ENCODE measurements around the gene POLDIP2. TPM values are rescaled to one million over a fixed set of nuclear protein-coding genes. Genes with fewer than 3 reads are reported as not detected.
A peak's percentile ranks its signal among the peaks of the same experiment; 100 is the strongest.

The POLDIP2 gene, protein sequence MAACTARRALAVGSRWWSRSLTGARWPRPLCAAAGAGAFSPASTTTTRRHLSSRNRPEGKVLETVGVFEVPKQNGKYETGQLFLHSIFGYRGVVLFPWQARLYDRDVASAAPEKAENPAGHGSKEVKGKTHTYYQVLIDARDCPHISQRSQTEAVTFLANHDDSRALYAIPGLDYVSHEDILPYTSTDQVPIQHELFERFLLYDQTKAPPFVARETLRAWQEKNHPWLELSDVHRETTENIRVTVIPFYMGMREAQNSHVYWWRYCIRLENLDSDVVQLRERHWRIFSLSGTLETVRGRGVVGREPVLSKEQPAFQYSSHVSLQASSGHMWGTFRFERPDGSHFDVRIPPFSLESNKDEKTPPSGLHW
- 118 and 127 TPM in 2 replicates for total RNA-seq
- polyA plus RNA-seq (2012): 93.4 TPM

DNA sequence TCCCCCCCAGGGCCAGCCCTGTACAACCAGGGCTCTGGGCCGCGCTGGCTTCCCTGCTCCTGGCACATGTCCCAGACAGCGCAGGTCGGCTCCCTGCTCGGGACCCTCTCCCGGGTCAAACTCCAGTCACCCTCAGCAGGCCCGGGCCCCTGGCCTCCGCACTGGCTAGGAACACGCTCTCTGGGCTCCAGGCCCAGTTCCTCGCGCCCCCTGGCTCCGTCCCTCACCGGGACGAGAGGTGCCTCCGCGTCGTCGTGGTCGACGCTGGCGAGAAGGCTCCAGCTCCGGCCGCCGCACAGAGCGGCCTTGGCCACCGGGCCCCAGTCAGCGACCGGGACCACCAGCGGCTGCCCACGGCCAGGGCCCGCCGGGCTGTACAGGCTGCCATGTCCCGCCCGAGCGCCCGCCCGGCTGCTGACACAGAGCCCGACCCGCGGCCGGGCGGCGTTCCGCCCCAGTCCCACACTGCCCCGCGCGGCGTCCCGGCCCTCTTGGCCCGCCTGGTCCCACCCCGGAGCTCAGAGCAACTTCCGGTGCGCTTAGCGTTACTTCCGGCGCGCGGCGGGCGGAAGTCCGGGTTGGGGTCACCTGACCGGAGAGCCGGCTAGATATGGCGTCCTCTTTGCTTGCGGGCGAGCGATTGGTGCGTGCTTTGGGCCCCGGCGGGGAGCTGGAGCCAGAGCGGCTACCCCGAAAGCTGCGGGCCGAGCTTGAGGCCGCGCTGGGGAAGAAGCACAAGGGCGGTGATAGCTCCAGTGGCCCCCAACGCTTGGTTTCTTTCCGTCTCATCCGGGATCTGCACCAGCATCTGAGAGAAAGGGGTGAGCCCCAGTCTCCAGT, at the start of gene POLDIP2:
TSS of gene POLDIP2 (minus strand) at position 467 of the 840 bp plus-strand sequence. CDS start at position 388, 79 bp downstream.
- DNase-seq (ENCODE audit: low read depth): peak; percentile 96

DNA sequence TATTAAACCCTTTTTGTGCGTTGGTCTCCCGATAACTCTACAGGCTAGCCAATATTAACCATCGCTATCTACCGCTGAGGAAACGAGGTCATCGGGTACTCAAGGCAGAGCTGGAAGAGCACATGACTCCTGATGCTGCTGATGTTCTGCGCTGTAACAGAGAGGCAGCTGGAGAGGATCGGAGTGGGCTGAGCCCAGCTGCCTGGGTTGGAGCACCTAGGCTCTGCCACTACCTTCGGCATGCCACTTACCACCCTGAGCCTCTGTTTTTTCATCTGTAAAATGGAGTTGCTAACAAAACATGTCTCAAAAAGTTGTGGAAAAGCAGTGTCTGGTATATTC, 49.1 kb upstream of the POLDIP2 start:
- DNase-seq (ENCODE audit: low read depth): no peak

DNA sequence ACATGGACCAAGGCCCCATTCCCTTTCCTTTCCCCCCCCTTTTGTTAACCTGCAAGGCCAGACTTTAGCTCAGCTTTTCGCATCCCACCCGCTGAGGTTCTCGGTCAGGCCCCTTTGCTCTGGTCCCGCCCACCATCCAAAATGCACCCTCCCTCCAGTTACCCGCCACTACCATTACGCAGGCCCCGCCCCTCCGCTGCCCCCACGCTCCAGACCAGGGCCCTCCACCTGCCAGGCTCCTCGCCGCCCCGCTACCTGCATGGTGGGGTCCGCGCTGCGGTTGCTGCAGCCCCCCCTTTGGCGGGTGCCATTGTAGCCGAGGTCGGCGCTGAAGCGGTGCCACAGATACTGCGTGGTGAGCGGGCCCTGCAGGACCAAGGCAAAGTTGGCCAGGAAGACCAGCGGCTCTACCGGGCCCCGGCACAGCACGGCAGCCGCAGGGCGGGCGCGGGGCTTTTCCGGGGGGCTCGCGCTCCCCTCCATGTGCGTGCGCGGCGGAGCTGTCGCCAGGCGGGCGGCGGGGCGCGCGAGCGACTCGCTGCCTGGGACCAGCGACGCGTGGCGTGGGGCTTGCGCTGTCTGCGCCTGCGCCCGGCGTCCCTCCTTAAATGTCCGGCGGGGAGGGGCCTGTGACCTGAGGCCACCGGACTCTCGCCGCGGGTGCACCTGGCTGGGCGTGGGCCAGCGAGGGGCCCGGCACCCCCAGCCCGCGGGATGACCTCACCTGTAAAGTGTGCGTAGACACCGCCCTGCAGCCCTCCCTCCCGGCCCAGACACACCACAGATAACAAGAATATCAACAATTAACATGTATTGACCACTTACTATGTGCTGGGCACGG, 48.5 kb upstream of the POLDIP2 start, which contains the start of gene SLC46A1:
TSS of gene SLC46A1 (minus strand) at position 581 of the 841 bp plus-strand sequence. CDS start at position 483, 98 bp downstream.
- no peak for DNase-seq (ENCODE audit: low read depth)

DNA sequence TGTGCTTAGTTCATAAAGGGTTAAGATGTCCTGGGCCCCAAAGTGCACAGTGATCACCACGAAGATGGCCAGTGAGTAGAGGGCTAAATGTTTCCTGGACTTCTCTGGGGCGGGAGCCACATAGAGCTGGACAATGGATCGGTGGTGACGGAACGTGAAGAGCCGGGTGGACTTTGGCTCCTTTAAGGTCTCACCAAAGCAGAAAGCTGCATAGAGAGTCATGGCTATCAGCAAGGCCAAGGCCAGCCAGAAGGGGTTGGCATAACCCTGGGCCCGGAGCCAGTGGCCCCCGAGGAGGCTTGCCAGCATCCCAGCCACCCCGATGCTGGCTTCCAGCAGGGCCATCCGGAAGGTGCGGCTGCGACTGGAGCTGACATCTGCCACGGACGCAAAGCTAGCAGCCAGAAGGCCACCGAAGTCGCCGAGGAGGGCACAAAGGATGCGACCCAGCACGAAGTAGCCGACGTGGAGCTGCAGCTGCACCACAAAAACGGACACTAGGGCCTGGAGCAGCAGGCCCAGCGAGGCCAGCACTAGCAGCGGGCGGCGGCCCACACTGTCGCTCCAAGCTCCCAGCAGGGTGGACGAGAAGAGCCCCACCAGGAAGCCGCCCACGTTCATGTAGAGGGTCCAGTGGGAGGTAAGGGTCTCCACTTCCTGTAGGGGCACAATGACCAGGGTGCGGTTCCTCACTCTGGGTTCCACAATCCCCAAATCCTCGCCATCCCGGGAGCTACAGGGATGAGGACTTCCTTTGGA, 47.7 kb upstream of the POLDIP2 start:
- DNase-seq (ENCODE audit: low read depth): no peak

- DNase-seq (ENCODE audit: low read depth): no peak
Observed at GRCh38 chr17:28404461-28404811, 47.1 kb upstream of the POLDIP2 start.

GRCh38 chr17:28404007-28404406, 46.7 kb upstream of the POLDIP2 start:
- DNase-seq (ENCODE audit: low read depth): no peak

DNA sequence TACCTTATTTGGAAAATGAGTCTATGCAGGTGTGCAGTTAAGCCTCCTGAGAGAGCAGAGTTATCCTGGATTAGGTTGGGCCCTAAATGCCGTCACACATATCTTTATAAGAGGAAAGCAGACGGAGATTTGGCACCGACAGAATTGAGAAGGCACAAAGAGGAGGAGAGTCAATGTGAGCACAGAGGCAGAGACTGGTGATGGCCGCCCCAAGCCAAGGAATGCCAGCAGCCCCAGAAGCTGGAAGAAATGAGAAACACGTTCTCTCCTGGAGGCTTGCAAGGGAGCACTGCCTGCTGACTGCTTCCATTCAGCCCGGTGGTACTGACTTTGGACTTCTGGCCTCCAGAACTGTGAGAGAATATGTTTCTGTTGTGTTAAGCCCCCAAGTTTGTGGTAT, 45.5 kb upstream of the POLDIP2 start:
- DNase-seq (ENCODE audit: low read depth): no peak

DNA sequence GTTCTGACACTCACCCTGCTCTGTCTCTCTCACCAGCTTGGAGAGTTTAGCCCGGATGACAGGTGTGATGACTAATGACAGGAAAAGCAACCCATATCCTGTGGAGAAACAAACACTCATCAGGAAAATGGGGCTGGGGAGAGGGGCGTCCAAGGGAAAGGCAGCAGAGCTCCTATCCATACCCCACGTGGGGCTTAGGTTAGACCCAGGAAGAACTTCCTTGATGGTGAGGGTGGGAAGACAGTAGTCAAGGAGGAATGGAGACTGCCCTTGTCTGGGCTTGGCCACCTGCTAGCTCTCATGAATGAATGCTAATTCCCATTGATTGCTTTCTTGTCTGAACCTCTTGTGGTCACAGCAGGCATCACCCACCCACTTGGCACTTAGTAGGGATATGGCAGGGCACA, 44.9 kb upstream of the POLDIP2 start:
- no peak for DNase-seq (ENCODE audit: low read depth)

DNA sequence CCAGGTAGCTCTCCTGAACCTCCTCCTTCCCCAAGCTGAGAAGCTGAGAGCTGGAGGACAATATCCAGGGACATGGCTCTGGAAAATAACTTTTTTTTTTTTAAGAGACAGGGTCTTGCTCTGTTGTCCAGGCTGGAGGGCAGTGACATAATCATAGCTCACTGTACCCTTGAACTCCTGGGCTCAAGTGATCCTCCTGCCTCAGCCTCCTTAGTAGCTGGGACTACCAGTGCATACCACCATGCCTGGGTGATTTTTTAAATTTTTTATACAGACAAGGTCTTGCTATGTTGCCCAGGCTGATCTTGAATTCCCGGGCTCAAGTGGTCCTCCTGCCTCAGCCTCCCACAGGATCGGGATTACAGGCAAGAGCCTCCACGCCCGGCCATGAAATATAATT, 42.5 kb upstream of the POLDIP2 start:
- no peak for DNase-seq (ENCODE audit: low read depth)

- peak; percentile 42 for DNase-seq (ENCODE audit: low read depth)
Observed at GRCh38 chr17:28398280-28398981, 41.1 kb upstream of the POLDIP2 start.

DNA sequence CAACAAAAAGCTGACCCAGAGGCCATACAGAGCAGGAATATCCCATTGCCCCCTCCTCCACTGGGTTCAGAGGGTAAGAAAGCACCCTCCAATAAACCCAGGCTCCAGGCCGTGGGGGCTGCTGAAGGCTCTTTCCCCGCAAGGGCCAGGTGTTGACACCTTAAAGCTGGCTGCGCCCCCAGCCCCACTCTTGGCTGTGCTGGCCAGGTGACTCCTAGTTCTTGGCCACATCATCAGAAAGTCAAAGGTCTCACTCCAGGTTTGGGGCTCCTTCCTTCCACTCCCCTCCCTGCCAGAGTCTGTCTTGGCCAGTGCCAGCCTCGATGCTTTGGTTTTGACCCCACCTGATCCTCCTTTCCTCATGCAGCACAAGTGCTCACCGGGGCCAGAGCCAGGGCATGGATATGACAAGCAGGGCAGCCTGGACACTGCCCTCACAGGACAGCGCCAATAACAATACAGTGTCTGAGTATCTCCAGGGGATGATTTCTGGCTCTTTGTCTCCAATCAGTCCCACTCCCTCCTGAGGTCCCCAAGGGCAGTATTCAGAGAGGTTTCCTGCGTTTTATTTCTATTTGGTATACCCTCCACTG, 40.5 kb upstream of the POLDIP2 start:
- no peak for DNase-seq (ENCODE audit: low read depth)

DNA sequence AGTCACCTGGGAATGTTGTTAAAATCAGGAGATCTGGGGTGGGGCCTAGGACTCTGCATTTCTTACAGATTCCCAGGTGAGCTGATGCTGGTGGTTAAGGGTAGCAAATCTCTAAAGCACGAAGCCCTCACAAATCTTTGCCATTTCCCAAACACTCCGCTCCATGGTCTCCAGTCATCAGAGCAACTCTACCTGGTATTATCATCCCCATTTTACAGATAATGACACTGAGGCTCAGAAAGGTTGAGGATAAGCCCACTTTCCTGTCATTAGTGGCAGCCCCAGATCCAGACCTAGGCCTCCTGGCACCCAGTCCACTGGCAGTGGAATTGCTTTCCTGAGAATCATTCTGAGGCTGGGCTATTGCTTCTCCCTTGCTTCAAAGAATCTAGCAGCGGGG, 39.9 kb upstream of the POLDIP2 start:
- no peak for DNase-seq (ENCODE audit: low read depth)

DNA sequence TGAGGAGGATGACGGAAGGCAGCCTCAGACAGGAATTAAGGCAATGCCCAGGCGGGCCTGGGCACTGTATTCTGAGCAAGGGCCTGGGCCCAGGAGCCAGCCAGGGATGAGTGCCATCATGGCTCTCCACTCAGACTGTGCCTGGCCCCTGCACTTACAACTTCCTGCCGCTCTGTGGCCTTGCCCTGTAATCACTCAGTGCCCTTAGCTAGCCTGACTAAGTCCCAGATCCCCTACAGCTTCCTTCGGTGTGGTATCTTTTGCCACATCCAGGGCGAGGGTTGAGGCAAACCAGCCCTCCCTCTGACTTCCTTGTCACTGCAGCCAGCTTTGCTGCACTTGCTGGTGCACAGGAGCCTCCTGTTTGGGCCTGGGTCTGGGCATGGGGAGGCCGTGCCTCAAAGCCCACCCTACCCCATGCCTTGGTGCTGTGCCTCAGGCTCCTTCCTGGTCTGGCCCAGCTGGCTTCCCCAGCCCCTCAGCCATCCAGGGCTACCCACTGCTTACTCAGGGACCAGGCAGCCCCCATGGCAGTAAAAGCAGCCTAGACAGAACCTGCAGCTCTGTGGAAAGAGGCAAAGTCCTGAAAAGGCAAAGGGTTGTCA, 39.4 kb upstream of the POLDIP2 start:
- DNase-seq (ENCODE audit: low read depth): no peak

- peak; percentile 63 for DNase-seq (ENCODE audit: low read depth)
Observed at GRCh38 chr17:28395968-28396367, 38.6 kb upstream of the POLDIP2 start.

DNA sequence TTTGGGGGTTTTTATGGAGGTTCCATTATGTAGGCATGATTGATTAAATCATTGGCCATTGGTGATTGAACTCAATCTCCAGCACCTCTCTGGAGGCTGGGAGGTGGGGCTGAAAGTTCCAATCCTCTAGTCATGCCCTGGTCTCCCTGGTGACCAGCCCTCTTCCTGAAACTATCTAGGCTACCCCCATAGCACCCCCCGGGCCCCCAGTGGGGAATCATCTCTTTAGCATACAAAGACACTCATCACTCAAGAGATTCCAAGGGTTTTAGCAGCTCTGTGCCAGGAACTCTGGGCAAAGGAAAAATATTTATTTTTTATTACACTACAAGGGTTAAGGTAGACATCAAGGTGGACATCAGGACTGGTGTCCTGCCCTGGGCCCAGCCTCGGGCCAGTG, 38.1 kb upstream of the POLDIP2 start:
- DNase-seq (ENCODE audit: low read depth): no peak

GRCh38 chr17:28394337-28395116, 37.2 kb upstream of the POLDIP2 start:
- no peak for DNase-seq (ENCODE audit: low read depth)

- no peak for DNase-seq (ENCODE audit: low read depth)
Observed at GRCh38 chr17:28392491-28392890, 35.2 kb upstream of the POLDIP2 start.

- no peak for DNase-seq (ENCODE audit: low read depth)
Observed at GRCh38 chr17:28391401-28391800, 34.1 kb upstream of the POLDIP2 start.

DNA sequence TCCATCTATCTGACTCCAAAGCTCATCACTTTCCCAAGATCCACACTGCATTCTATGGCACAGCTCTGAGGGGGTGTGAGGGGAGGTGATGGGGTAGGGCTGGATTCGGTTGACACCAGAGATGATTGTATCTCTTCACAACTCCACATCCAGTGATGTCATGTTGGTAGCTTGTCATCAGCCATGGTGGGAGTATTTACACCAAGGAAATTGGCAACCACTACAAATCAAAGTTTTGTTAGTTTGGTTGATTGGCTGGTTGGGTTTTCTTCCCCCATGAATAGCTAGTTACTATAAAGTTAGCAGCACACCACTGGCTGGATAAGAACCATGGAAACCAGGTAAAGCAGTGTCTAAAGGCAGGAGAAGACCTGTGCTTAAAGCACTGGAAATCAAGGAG, 33.7 kb upstream of the POLDIP2 start:
- DNase-seq (ENCODE audit: low read depth): no peak
